NCI-H345 (cell line): Measurements from ENCODE around the gene CAV3.

Experiments used
- DNase-seq: peaks from one replicate; lab custom pipeline; 2025; lab: John Stamatoyannopoulos, UW

CAV3 gene

GRCh38 chr3:8762607-8763377 lies 29.2 kb downstream of the CAV3 start:
- DNase-seq: no peak

GRCh38 chr3:8764528-8764927 lies 30.9 kb downstream of the CAV3 start:
- DNase-seq: no peak

DNA sequence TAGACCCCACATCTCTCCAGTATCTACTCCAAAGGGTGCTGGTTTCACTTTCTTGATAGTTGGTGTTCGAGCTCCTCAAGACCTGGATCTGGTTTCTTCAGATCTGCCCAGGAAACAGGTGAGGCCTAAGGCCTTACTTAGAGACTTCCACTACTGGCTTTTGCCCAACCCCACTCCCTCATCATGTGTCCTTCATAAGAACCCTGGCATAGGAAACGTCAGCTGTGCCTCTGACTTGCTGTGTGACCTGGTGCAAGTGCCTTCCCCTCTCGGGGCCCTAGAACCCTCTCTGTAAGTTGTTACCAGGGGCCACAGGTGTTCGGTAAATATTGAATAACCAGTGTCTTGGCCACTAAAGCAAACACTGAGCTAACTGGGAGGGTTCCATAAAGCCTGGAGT lies 31.9 kb downstream of the CAV3 start:
- no peak for DNase-seq

- no peak for DNase-seq
Measured at GRCh38 chr3:8766148-8766547, 32.5 kb downstream of the CAV3 start.

DNA sequence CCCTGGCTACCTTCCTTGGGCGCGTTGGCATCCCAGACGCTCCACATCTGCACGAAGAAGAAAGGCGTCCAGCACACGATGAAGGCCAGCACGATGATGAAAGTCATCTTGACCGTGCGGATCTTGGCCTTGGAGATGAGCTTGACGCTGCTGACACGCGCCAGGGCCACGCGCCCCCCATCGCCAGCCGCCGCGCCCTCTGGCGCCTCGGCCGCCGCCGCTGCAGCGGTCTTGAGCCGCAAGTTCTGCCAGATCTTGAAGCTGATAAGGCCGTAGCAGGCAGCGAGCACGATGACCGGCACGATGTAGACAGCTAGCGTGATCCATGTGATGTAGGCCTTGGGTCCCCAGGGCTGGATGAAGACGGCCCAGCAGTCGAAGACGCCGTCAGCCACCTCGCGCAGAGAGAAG lies 33.7 kb downstream of the CAV3 start:
- no peak for DNase-seq

GRCh38 chr3:8767667-8768363 lies 34.2 kb downstream of the CAV3 start:
- peak; percentile 74 for DNase-seq

GRCh38 chr3:8768364-8769087 lies 34.9 kb downstream of the CAV3 start:
- peak; percentile 23 for DNase-seq

DNA sequence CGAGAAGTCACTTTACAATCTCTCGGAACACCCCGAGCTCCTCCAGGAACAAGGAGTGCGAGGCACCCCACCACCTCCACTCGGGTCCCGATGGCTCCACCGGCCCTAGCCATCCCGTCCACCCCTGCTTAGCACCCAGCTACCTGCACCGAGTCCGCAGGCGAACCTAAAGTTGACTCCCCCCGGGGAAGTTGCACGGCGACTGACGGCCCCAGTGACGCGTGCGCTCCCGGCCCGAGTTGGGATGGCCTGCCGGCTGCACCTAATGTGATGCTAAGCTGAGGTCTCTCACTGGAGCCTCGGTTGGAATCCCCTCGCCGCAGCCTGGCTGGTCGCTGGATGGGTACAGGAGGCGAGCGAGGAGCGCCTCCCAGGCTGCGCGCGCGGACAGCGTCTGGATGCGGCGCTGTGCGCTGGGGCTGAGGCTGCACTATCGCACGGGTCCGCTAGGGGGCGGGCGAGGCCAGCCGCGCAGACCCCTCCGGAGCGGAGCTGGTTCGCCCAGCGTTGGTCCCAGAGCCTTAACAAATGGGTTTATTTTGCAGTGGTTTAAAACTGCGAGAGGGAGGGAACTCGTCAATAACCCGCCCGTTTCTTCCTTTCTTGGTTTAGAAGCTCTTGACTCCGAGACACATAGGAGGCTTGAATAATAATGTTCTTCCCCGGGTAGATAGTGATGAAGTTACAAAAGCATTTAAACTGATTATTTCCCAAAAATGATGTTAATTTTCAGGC lies 35.7 kb downstream of the CAV3 start, which contains the start of gene OXTR:
TSS of gene OXTR (minus strand) at position 526 of the 735 bp plus-strand sequence. CDS start 1,426 bp downstream, outside the sequence.
- peak; percentile 76 for DNase-seq

GRCh38 chr3:8773941-8774542 lies 40.4 kb downstream of the CAV3 start:
- DNase-seq: no peak

DNA sequence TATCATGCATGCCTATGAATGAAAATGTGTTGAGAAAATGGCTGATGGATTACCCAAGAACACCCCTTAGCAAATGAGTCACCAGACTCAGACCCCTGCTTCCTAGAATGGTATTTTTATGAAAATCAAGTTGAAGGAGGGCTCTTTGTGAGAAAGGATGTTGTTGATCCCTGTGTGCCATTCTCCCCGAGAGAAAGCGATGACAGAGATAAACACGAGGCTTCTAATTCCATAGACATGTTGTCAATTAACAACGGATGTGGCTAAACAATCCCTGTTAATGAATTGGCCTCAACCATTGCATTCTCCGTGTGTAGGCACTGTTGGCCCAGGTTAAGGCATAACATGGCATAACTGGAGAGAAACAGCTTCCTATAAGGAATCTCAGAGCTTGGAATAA lies 41.6 kb downstream of the CAV3 start:
- no peak for DNase-seq

GRCh38 chr3:8775602-8776001 lies 42.0 kb downstream of the CAV3 start:
- no peak for DNase-seq

- no peak for DNase-seq
Measured at GRCh38 chr3:8776406-8776805, 42.8 kb downstream of the CAV3 start.

DNA sequence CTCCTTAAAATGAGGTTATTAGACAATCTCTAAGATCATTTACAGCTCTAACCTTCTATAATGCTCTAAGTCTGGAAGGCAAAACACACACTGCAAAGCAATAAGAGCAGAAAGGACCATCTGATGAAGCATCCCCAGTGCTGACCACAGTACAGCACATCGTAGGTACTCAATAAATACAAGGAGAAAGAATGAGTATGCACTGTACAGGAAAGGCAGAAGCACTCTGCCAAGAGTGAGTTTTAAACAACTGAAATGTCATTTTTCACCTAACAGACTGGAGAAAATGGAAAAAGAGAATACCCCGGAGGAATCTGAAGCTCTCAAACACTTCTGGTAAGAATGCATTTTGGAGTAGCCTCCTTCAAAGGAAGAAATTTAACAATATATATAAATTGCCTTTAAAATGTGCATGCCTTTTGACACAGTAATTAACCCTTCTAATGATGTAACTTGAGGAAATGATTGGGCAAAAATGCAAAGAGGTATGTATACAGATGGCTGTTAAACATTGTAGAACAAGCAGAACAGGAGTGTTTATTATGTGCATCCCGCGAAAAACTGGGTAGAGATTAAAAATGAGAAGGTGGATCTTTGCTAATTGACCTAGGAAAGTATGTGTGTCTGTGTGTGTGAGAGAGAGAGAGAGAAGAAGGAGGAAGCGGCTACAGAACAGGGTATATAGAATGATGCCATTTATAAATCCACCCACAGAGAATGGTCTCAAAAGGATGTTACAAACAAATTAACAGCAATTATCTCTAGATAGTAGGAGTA lies 43.8 kb downstream of the CAV3 start:
- DNase-seq: no peak

- DNase-seq: no peak
Measured at GRCh38 chr3:8777978-8778267, 44.3 kb downstream of the CAV3 start.

DNA sequence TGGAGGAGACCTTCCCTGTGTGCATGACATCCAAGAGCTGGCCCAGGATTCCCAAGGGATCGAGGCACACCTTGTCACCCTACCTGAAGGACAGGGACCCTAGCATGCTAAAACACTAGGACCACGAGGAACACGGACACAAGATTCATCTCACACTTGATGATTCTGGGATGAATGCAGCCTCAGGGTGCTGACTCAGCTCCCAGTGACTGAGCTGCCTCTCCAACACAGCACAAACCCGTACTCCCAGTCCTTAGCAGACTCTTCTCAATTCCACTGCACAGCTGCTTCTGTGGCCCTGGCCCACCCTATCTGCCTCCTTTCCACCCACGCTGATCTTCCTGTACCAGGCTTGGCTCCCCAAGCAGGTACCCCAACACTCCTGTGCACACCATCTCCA lies 44.9 kb downstream of the CAV3 start:
- DNase-seq: no peak

GRCh38 chr3:8780279-8780678 lies 46.7 kb downstream of the CAV3 start:
- no peak for DNase-seq

DNA sequence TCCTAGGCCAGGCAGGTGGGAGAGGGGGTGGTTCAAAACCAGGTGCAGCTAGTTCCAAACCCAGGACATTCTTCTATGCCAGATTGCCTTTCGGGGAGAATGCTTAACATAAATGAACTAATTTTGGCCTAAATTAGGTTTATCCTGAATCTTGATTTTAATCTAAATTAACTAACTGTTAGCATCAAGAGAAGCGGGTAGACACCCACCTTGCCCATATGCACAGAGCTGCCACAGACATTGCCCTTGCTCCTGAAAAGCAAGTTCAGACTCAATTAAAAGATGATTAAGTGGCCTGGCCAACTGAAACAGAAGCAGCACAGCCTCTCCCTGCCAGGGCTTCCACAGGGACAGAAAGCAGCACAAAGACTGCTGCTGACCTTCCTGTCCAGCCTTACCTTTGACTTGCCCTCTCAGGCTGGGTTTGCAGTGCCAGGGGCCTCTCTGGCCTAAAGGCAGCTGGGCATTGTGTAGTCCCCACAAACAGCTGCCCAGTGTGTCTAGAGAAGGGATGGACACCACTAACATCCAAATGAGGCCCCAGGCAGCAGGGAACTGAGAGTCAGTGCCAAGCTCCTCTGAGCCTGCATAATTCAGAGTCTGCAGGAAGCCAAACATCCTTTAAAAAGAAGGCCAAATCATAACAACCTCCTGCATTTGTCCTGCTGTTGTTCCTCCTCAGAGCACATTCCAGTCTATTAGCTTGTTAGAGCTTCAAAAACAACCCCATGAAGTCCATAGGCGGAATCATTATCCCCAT lies 51.3 kb downstream of the CAV3 start:
- no peak for DNase-seq

DNA sequence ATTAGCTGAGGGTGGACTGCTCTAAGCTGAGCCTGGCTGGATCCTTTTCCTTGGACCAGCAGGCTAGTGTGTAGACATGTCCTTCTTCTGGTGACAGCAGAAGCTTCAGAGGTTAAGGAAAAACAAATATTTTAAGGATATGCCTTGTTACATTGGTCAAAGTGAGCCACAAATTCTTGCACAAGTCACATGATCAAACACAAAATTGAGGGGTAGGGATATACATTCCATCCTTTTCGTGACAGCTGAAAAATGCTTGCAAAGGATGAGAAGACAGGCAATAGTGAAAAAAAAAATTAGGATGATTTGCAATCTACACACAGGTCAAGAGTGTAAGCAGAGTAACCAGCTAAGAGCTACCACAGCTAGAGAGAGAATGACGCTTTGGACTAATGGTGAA lies 56.9 kb downstream of the CAV3 start:
- DNase-seq: no peak

DNA sequence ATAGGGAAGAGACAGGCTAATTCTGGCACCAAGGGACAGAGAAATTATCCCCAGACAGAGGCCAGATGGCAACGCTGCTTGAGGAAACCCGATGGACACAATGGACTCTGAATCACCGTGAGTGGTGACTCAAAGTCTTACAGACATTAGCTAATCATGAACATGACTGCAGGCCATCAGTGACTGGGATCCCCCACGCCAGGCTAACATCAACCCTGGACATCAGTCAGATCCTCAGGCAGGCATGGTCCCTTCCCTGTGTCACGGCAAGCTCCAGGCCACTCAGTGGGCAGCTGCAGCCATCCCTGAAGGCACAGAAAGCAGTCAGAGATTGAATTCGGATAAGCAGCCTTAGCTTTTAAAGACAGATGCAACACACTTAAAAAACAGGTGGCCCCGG lies 59.6 kb downstream of the CAV3 start:
- DNase-seq: no peak

- no peak for DNase-seq
Measured at GRCh38 chr3:8794247-8794646, 60.6 kb downstream of the CAV3 start.
